IMR-90 (cell line): ENCODE measurements around the gene DUOX1. TPM values are rescaled to one million over a fixed set of nuclear protein-coding genes. Genes with fewer than 3 reads are reported as not detected.

Experiments
- ATAC-seq: fragments of 200-7000 bp; cut with Tn5 transposase; 2 replicates; pipeline ENCODE4 v1.9.1; 2020; ENCODE audit warnings: low read depth, mild to moderate bottlenecking, moderate library complexity
- BruUV-seq: library from RNA; stranded (reverse); fragments of 400-500 nt; replicated peaks from 2 replicates; lab custom pipeline; 2021; lab: Mats Ljungman, UMichigan
- CTCF ChIA-PET: fragments of 300-600 bp; formaldehyde crosslinking; extraction: SDS; loops from one replicate; lab custom pipeline; 2021; ENCODE audit warnings: antibody characterized with exemption; lab: Yijun Ruan, JAX
- POLR2A ChIA-PET: fragments of 300-600 bp; sonication (Branson Sonifier 250); formaldehyde crosslinking; loops from one replicate; lab custom pipeline; 2022; ENCODE audit warnings: antibody characterized with exemption; ENCODE audit not compliant: unreplicated experiment; lab: Charles Lee
- DNase-seq: peaks from one replicate; pipeline ENCODE4 v3.0.0; 2013
- H2AFZ ChIP-seq: replicated peaks from 2 replicates; pipeline ENCODE3; 2013; ENCODE audit warnings: low read length, mild to moderate bottlenecking; ENCODE audit not compliant: poor library complexity
- H2AK5ac ChIP-seq: 2 replicates; pipeline ENCODE4 v1.6.1; 2013; ENCODE audit warnings: low read depth, low read length, inconsistent platforms
- H2AK9ac ChIP-seq: replicated peaks from 2 replicates; pipeline ENCODE3; 2013; ENCODE audit warnings: mild to moderate bottlenecking, low read depth, low read length, moderate library complexity; ENCODE audit not compliant: poor library complexity
- H2BK120ac ChIP-seq: 2 replicates; pipeline ENCODE4 v1.6.1; 2013; ENCODE audit warnings: low read depth, low read length, inconsistent platforms
- H2BK15ac ChIP-seq: 3 replicates; pipeline ENCODE4 v1.6.1; 2013; ENCODE audit warnings: low read depth, low read length, inconsistent platforms
- H2BK20ac ChIP-seq: 2 replicates; pipeline ENCODE4 v1.6.1; 2013; ENCODE audit warnings: low read depth, mild to moderate bottlenecking, inconsistent platforms, low read length, moderate library complexity
- H2BK5ac ChIP-seq: 2 replicates; pipeline ENCODE4 v1.6.1; 2013; ENCODE audit warnings: mild to moderate bottlenecking, low read depth, low read length, inconsistent platforms; ENCODE audit not compliant: poor library complexity, severe bottlenecking
- H3K14ac ChIP-seq: replicated peaks from 2 replicates; pipeline ENCODE4 v1.6.1; 2013; ENCODE audit warnings: low read depth, low read length, inconsistent platforms
- H3K18ac ChIP-seq: 2 replicates; pipeline ENCODE4 v1.6.1; 2013; ENCODE audit warnings: low read depth, low read length, control low read depth
- H3K23ac ChIP-seq: 2 replicates; pipeline ENCODE4 v1.6.1; 2013; ENCODE audit warnings: low read depth, low read length, inconsistent platforms
- H3K27ac ChIP-seq: 2 replicates; pipeline ENCODE4 v1.5.1; 2013; ENCODE audit warnings: mild to moderate bottlenecking, control low read depth, low read length; ENCODE audit not compliant: insufficient read depth
- H3K27me3 ChIP-seq: 2 replicates; pipeline ENCODE4 v1.6.1; 2013; ENCODE audit warnings: low read length; ENCODE audit not compliant: control insufficient read depth, insufficient read depth
- H3K36me3 ChIP-seq: 2 replicates; pipeline ENCODE4 v1.6.1; 2013; ENCODE audit warnings: low read length, mixed read lengths; ENCODE audit not compliant: control insufficient read depth, insufficient read depth
- H3K4ac ChIP-seq: 2 replicates; pipeline ENCODE4 v1.6.1; 2013; ENCODE audit warnings: low read depth, low read length, inconsistent platforms
- H3K4me1 ChIP-seq: 2 replicates; pipeline ENCODE4 v1.6.1; 2013; ENCODE audit warnings: low read length, mixed read lengths; ENCODE audit not compliant: control insufficient read depth, insufficient read depth
- H3K4me2 ChIP-seq: 2 replicates; pipeline ENCODE4 v1.6.1; 2013; ENCODE audit warnings: low read depth, mild to moderate bottlenecking, control low read depth, low read length, moderate library complexity
- H3K4me3 ChIP-seq: 2 replicates; pipeline ENCODE4 v1.5.1; 2013; ENCODE audit warnings: low read depth, mild to moderate bottlenecking, control low read depth, low read length, moderate library complexity; ENCODE audit not compliant: insufficient read depth
- H3K56ac ChIP-seq: 2 replicates; pipeline ENCODE4 v1.6.1; 2013; ENCODE audit warnings: low read length, inconsistent platforms; ENCODE audit not compliant: insufficient read depth; ENCODE audit errors: extremely low read depth
- H3K79me1 ChIP-seq, 2 experiments: 2 replicates each; pipeline ENCODE4 v1.6.1; 2013; ENCODE audit warnings: low read length in 2 of 2, inconsistent platforms in 1 of 2, low read depth in 1 of 2
- H3K9ac ChIP-seq: 2 replicates; pipeline ENCODE4 v1.6.1; 2013; ENCODE audit warnings: low read depth, low read length, control low read depth
- H3K9me1 ChIP-seq: 2 replicates; pipeline ENCODE4 v1.6.1; 2013; ENCODE audit warnings: low read length, inconsistent platforms; ENCODE audit not compliant: insufficient read depth
- H3K9me3 ChIP-seq: 2 replicates; pipeline ENCODE4 v1.6.1; 2013; ENCODE audit warnings: low read length; ENCODE audit not compliant: control insufficient read depth, insufficient read depth
- H4K20me1 ChIP-seq: 2 replicates; pipeline ENCODE4 v1.6.1; 2013; ENCODE audit warnings: low read length, inconsistent platforms; ENCODE audit not compliant: insufficient read depth
- H4K5ac ChIP-seq: 2 replicates; pipeline ENCODE4 v1.6.1; 2013; ENCODE audit warnings: mild to moderate bottlenecking, low read depth, low read length, control low read depth
- H4K8ac ChIP-seq, 2 experiments: 2 replicates each; pipeline ENCODE4 v1.6.1; 2013; ENCODE audit warnings: low read depth in 2 of 2, low read length in 2 of 2, control low read depth in 1 of 2, inconsistent platforms in 1 of 2
- H4K91ac ChIP-seq: 2 replicates; pipeline ENCODE4 v1.6.1; 2013; ENCODE audit warnings: low read depth, low read length, inconsistent platforms; ENCODE audit not compliant: insufficient read depth
- BHLHE40 ChIP-seq: fragments of 150-350 bp; IDR thresholded peaks from 2 replicates; pipeline ENCODE4 v1.6.1; 2016; ENCODE audit warnings: mild to moderate bottlenecking, low read depth, low read length
- CTCF ChIP-seq: conservative IDR thresholded peaks from 2 replicates; pipeline ENCODE4 v1.5.1; 2012; ENCODE audit warnings: mild to moderate bottlenecking, low read depth, low read length, improper control_type of control experiment
- FOS ChIP-seq: fragments of 150-350 bp; IDR thresholded peaks from 2 replicates; pipeline ENCODE4 v1.6.1; 2016; ENCODE audit warnings: low read depth, low read length
- MAFK ChIP-seq: IDR thresholded peaks from 2 replicates; pipeline ENCODE4 v1.6.1; 2012; ENCODE audit warnings: low read depth, low read length, improper control_type of control experiment
- MAZ ChIP-seq: IDR thresholded peaks from 2 replicates; pipeline ENCODE4 v1.6.1; 2012; ENCODE audit warnings: low read depth, mild to moderate bottlenecking, low read length, improper control_type of control experiment, moderate library complexity, borderline replicate concordance
- MXI1 ChIP-seq: IDR thresholded peaks from 2 replicates; pipeline ENCODE4 v1.6.1; 2012; ENCODE audit warnings: low read depth, mild to moderate bottlenecking, low read length, moderate library complexity, borderline replicate concordance
- NFE2L2 ChIP-seq: fragments of 150-350 bp; IDR thresholded peaks from 2 replicates; pipeline ENCODE4 v1.6.1; 2016; ENCODE audit warnings: low read depth, mild to moderate bottlenecking, low read length
- POLR2A ChIP-seq: IDR thresholded peaks from 2 replicates; pipeline ENCODE4 v1.6.1; 2012; ENCODE audit warnings: mild to moderate bottlenecking, low read depth, low read length
- RAD21 ChIP-seq: IDR thresholded peaks from 2 replicates; pipeline ENCODE4 v1.6.1; 2012; ENCODE audit warnings: low read length, improper control_type of control experiment
- RCOR1 ChIP-seq: IDR thresholded peaks from 2 replicates; pipeline ENCODE4 v1.6.1; 2012; ENCODE audit warnings: mild to moderate bottlenecking, low read length, improper control_type of control experiment; ENCODE audit not compliant: insufficient replicate concordance
- SMC3 ChIP-seq: fragments of 150-350 bp; IDR thresholded peaks from 2 replicates; pipeline ENCODE4 v1.6.1; 2016; ENCODE audit warnings: low read depth, mild to moderate bottlenecking, antibody characterized with exemption, low read length, moderate library complexity
- USF2 ChIP-seq: fragments of 150-350 bp; IDR thresholded peaks from 2 replicates; pipeline ENCODE4 v1.6.1; 2017; ENCODE audit warnings: mild to moderate bottlenecking, antibody characterized with exemption, low read length, low read depth
- WGBS, 2 experiments: methylation state at CpG; one replicate each; pipeline versions ENCODE4 v1.1.5 to v1.1.7; 2013; ENCODE audit warnings: missing lambda C conversion rate in 2 of 2; ENCODE audit not compliant: insufficient read length in 1 of 2; ENCODE audit errors: extremely low coverage in 2 of 2; 5-methylcytosine and 5-hydroxymethylcytosine counted together
- dilution Hi-C: fragments of 300-500 bp; cut with HindIII; formaldehyde crosslinking; loops from one replicate; pipeline ENCODE4 v1.14.3; 2018; ENCODE audit warnings: low sequenced_read_pairs; ENCODE audit not compliant: unreplicated experiment
- in situ Hi-C: fragments of 300-500 bp; cut with MboI; formaldehyde crosslinking; loops from 3 replicates; pipeline ENCODE4 v1.14.3; 2019; ENCODE audit warnings: low sequenced_read_pairs, inconsistent platforms, mixed read lengths
- intact Hi-C: fragments of 100-400 bp; cut with micrococcal nuclease; formaldehyde crosslinking; loops from 2 replicates; pipeline ENCODE4 v1.10.0; 2022
- polyA plus RNA-seq, 3 experiments: library from polyadenylated mRNA; depleted of rRNA; stranded (reverse); fragments of >200 nt; gene quantifications; 2 replicates each; pipeline ENCODE4 v1.2.3, GENCODE V29; 2012; ENCODE audit warnings: low replicate concordance in 1 of 3
- total RNA-seq: library from RNA; depleted of rRNA; stranded (reverse); fragments of >200 nt; gene quantifications from 2 replicates; pipeline ENCODE4 v1.2.3, GENCODE V29; 2012

The DUOX1 gene
- total and polyA plus RNA-seq, 2 of the 4 experiments (the other 2 are of a cell fraction), result not detected

GRCh38 chr15:45138814-45139765, 9.3 kb downstream of the DUOX1 start (continued):
- TF ChIP-seq USF2, result no peak

GRCh38 chr15:45139770-45140169, 10.0 kb downstream of the DUOX1 start:
- H2AK5ac ChIP-seq, result no peak overlapping the region
- H3K9me1 ChIP-seq, result no peaks in the 10 kb centered on the region
- in situ Hi-C loops (no loop called here), dilution Hi-C loops (no loop called here), intact Hi-C loops (no loop called here)
- H3K14ac ChIP-seq, result no peak overlapping the region
- H3K27me3 ChIP-seq, result peaks cover 58% of the 10 kb centered on the region
- H4K5ac ChIP-seq, result no peak overlapping the region
- no peak for DNase-seq
- ChIA-PET CTCF (interaction anchor here (0.8 kb wide), 1 partner anchor 11 kb away, joined by 4 read pairs; no protein-coding TSS in a partner anchor), POLR2A (no interaction called here)
- H3K4me2 ChIP-seq, result no peak overlapping the region
- no peaks in the 10 kb centered on the region for H3K79me1 ChIP-seq
- no peak overlapping the region for H2AFZ ChIP-seq
- H4K8ac ChIP-seq, result no peak overlapping the region
- H2BK15ac ChIP-seq, result no peak overlapping the region
- ATAC-seq, result no peak
- no peak overlapping the region for H3K9ac ChIP-seq
- no peak overlapping the region for H3K56ac ChIP-seq
- no CpG with 5 or more reads among the region's 6 CpGs for WGBS, 2 experiments
- no peak overlapping the region for H3K18ac ChIP-seq
- H2AK9ac ChIP-seq, result no peak overlapping the region
- no peak overlapping the region for H3K4me3 ChIP-seq
- H4K20me1 ChIP-seq, result no peaks in the 10 kb centered on the region
- no peak overlapping the region for H3K23ac ChIP-seq
- no peak overlapping the region for H3K4ac ChIP-seq
- no peak overlapping the region for H3K27ac ChIP-seq
- no peaks in the 10 kb centered on the region for H3K36me3 ChIP-seq
- H2BK20ac ChIP-seq, result no peak overlapping the region
- no peaks in the 10 kb centered on the region for H3K4me1 ChIP-seq
- no peak overlapping the region for H2BK120ac ChIP-seq
- H3K9me3 ChIP-seq, result peaks cover 1% of the 10 kb centered on the region; the same call in 1 of the 2 replicates
- no TSS peak for BruUV-seq
- H4K91ac ChIP-seq, result no peak overlapping the region
- H2BK5ac ChIP-seq, result no peak overlapping the region
- TF ChIP-seq FOS (no peak), USF2 (no peak), POLR2A (no peak), CTCF (no peak), MAFK (no peak), NFE2L2 (no peak), BHLHE40 (no peak), RCOR1 (no peak), MXI1 (no peak), SMC3 (no peak), MAZ (no peak), RAD21 (no peak)
